Keratinocyte (primary cell): ENCODE measurements around the gene TMEM30B. TPM values are rescaled to one million over a fixed set of nuclear protein-coding genes. Genes with fewer than 3 reads are reported as not detected.

ENCODE experiments used
- DNase-seq: peaks from one replicate; pipeline ENCODE4 v3.0.0-alpha.2; 2011; ENCODE audit warnings: low read depth, missing footprints, low spot score
- FAIRE-seq: peaks from 2 replicates; lab custom pipeline; 2011; peaks lifted over from hg19 to GRCh38; lab: Jason Lieb, UNC
- H2AFZ ChIP-seq: 2 replicates; pipeline ENCODE4 v1.6.0; 2012; ENCODE audit warnings: low read length, control low read depth, inconsistent platforms; ENCODE audit not compliant: control insufficient read depth
- H3K27ac ChIP-seq: 2 replicates; pipeline ENCODE4 v1.5.1; 2011; ENCODE audit warnings: low read length; ENCODE audit not compliant: control insufficient read depth, insufficient read depth
- H3K27me3 ChIP-seq: 3 replicates; pipeline ENCODE4 v1.6.0; 2011; ENCODE audit warnings: low read length; ENCODE audit not compliant: control insufficient read depth, insufficient read depth; ENCODE audit errors: extremely low read depth
- H3K36me3 ChIP-seq, 2 experiments: 2 replicates in 1 of 2; 3 replicates in 1 of 2; pipeline ENCODE4 v1.5.1; 2011; ENCODE audit warnings: low read length in 2 of 2, mild to moderate bottlenecking in 1 of 2; ENCODE audit not compliant: control insufficient read depth in 2 of 2, insufficient read depth in 2 of 2; ENCODE audit errors: extremely low read depth in 1 of 2
- H3K4me1 ChIP-seq: 3 replicates; pipeline ENCODE4 v1.5.1; 2011; ENCODE audit warnings: low read length; ENCODE audit not compliant: control insufficient read depth, insufficient read depth; ENCODE audit errors: extremely low read depth
- H3K4me2 ChIP-seq: 3 replicates; pipeline ENCODE4 v1.6.0; 2011; ENCODE audit warnings: low read depth, low read length; ENCODE audit not compliant: control insufficient read depth, insufficient read depth; ENCODE audit errors: extremely low read depth
- H3K4me3 ChIP-seq, 3 experiments: fragments of 200-600 bp in 1 of 3; sonication (generic) in 1 of 3; 2 replicates in 2 of 3; 3 replicates in 1 of 3; pipeline ENCODE4 v1.5.1; 2011 to 2016; ENCODE audit warnings: low read length in 3 of 3, mild to moderate bottlenecking in 3 of 3, control low read depth in 2 of 3, inconsistent platforms in 1 of 3, low read depth in 1 of 3, mixed read lengths in 1 of 3, mixed run types in 1 of 3, moderate library complexity in 1 of 3; ENCODE audit not compliant: control insufficient read depth in 2 of 3, insufficient read depth in 2 of 3; ENCODE audit errors: extremely low read depth in 1 of 3
- H3K79me2 ChIP-seq: 2 replicates; pipeline ENCODE4 v1.6.0; 2012; ENCODE audit warnings: low read length; ENCODE audit not compliant: control insufficient read depth, insufficient read depth
- H3K9ac ChIP-seq: 3 replicates; pipeline ENCODE4 v1.6.0; 2011; ENCODE audit warnings: low read length; ENCODE audit not compliant: control insufficient read depth, insufficient read depth; ENCODE audit errors: extremely low read depth
- H3K9me1 ChIP-seq: 3 replicates; pipeline ENCODE4 v1.6.0; 2011; ENCODE audit warnings: low read length; ENCODE audit not compliant: control insufficient read depth, insufficient read depth; ENCODE audit errors: extremely low read depth
- H3K9me3 ChIP-seq: 2 replicates; pipeline ENCODE4 v1.5.1; 2012; ENCODE audit warnings: low read depth, low read length; ENCODE audit not compliant: control insufficient read depth
- H4K20me1 ChIP-seq: 3 replicates; pipeline ENCODE4 v1.6.0; 2011; ENCODE audit warnings: low read length; ENCODE audit not compliant: control insufficient read depth, insufficient read depth; ENCODE audit errors: extremely low read depth
- EZH2 ChIP-seq: IDR thresholded peaks from one replicate; pipeline ENCODE4 v1.6.1; 2012; ENCODE audit warnings: inconsistent platforms, mild to moderate bottlenecking, low read length, moderate library complexity
- dilution Hi-C: fragments of 300-500 bp; cut with MboI; formaldehyde crosslinking; loops from one replicate; pipeline ENCODE4 v1.7.0; 2020; ENCODE audit warnings: low sequenced_read_pairs; ENCODE audit not compliant: extremely low pct_ligation_motif_present
- polyA plus RNA-seq, 5 experiments: library from polyadenylated mRNA; depleted of rRNA in 3 of 5; stranded (reverse) in 3 of 5; stranded (forward) in 1 of 5; unstranded in 1 of 5; fragments of >200 nt; gene quantifications; 1 replicate in 1 of 5; 2 replicates in 3 of 5; 3 replicates in 1 of 5; pipeline versions ENCODE4 v1.2.1 to v1.2.3, GENCODE V29; 2011 to 2012; ENCODE audit warnings: missing spikeins in 2 of 5, low read depth in 1 of 5, low replicate concordance in 1 of 5
- TF ChIP-seq, protein P1 (sequence below), 3 experiments: IDR thresholded peaks in 1 of 3; conservative IDR thresholded peaks in 1 of 3; optimal IDR thresholded peaks in 1 of 3; 2 replicates in 2 of 3; 3 replicates in 1 of 3; pipeline versions ENCODE3 to v1.5.1; 2011; ENCODE audit warnings: low read length in 3 of 3, mild to moderate bottlenecking in 3 of 3, moderate library complexity in 2 of 3, control low read depth in 1 of 3, inconsistent platforms in 1 of 3; ENCODE audit not compliant: insufficient read depth in 2 of 3; ENCODE audit errors: extremely low read depth in 1 of 3

TMEM30B gene
- polyA plus RNA-seq, 1 donor (not counting 4 experiments of a cell fraction or from before 2014, with no cell fraction given), result 8.1 TPM

DNA sequence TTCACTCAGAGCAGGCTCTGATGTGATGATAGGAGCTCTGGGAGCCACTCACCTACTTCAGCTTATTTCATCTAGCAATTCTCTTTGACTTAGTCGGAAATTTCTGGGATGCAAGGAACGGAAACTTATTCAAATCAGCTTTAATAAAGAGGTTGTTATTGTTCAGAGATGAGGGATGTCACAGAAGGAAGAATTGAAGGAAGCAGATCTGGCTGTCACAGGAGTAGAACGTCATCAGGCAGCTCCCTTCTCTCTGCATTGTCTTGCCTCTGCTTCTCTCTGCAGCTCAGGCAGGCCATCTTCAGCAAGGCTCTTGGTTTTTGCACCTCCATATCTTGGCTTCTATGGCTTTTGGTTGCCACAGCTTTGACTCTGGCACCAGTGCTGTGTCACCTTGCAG is 7.6 kb upstream of the TMEM30B start:
- DNase-seq, result no peak
- dilution Hi-C loops, result no loop called here

DNA sequence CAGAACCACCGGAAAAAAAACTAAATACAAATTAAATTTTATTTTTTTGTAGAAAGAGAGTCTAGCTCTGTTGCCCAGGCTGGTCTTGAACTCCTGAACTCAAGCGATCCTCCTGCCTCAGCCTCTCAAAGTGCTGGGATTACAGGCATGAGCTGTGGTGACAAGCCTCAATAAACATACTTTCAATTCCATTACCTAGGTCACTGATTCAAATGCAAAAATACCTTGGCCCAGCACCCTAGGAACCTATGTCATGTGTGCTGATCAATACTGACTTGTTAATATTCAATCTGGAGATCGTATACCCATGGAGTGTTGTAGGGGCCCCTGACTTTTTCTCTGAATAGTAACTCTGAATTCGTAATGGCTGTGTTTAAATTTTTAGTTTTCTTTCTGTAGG is 7.1 kb upstream of the TMEM30B start:
- H3K27ac ChIP-seq, result no peak overlapping the region
- FAIRE-seq, result no peak
- no peaks in the 10 kb centered on the region for H3K9me3 ChIP-seq
- DNase-seq, result no peak
- H3K4me1 ChIP-seq, result peaks cover 3% of the 10 kb centered on the region
- H3K27me3 ChIP-seq, result no peaks in the 10 kb centered on the region
- H4K20me1 ChIP-seq, result no peaks in the 10 kb centered on the region
- no peak overlapping the region for H3K4me3 ChIP-seq
- TF ChIP-seq, protein P1, sequence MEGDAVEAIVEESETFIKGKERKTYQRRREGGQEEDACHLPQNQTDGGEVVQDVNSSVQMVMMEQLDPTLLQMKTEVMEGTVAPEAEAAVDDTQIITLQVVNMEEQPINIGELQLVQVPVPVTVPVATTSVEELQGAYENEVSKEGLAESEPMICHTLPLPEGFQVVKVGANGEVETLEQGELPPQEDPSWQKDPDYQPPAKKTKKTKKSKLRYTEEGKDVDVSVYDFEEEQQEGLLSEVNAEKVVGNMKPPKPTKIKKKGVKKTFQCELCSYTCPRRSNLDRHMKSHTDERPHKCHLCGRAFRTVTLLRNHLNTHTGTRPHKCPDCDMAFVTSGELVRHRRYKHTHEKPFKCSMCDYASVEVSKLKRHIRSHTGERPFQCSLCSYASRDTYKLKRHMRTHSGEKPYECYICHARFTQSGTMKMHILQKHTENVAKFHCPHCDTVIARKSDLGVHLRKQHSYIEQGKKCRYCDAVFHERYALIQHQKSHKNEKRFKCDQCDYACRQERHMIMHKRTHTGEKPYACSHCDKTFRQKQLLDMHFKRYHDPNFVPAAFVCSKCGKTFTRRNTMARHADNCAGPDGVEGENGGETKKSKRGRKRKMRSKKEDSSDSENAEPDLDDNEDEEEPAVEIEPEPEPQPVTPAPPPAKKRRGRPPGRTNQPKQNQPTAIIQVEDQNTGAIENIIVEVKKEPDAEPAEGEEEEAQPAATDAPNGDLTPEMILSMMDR (optimal IDR thresholded peaks at IDR 0.05 in 1 of 3, IDR thresholded peaks at IDR 0.05 in 1 of 3, conservative IDR thresholded peaks at IDR 0.05 in 1 of 3; ENCODE audit: extremely low read depth in 1 of 3, insufficient read depth in 2 of 3, low read length in 3 of 3), result no peak
- TF ChIP-seq EZH2, result no peak
- H3K36me3 ChIP-seq, result no peaks in the 10 kb centered on the region
- dilution Hi-C loops, result no loop called here
- no peaks in the 10 kb centered on the region for H3K9me1 ChIP-seq
- H2AFZ ChIP-seq, result no peak overlapping the region
- H3K79me2 ChIP-seq, result no peaks in the 10 kb centered on the region
- no peak overlapping the region for H3K4me2 ChIP-seq
- H3K9ac ChIP-seq, result no peak overlapping the region

More for the DNA sequence above, 7.6 kb upstream of the TMEM30B start:
- H3K27ac ChIP-seq, result no peak overlapping the region
- peaks cover 3% of the 10 kb centered on the region for H3K4me1 ChIP-seq
- H3K79me2 ChIP-seq, result no peaks in the 10 kb centered on the region
- FAIRE-seq, result no peak
- H3K9me3 ChIP-seq, result no peaks in the 10 kb centered on the region
- no peaks in the 10 kb centered on the region for H3K9me1 ChIP-seq
- no peaks in the 10 kb centered on the region for H3K27me3 ChIP-seq
- TF ChIP-seq, protein P1 (optimal IDR thresholded peaks at IDR 0.05 in 1 of 3, IDR thresholded peaks at IDR 0.05 in 1 of 3, conservative IDR thresholded peaks at IDR 0.05 in 1 of 3; ENCODE audit: extremely low read depth in 1 of 3, insufficient read depth in 2 of 3, low read length in 3 of 3), result no peak
- TF ChIP-seq EZH2, result no peak
- no peak overlapping the region for H3K4me2 ChIP-seq
- H3K4me3 ChIP-seq, result no peak overlapping the region
- no peak overlapping the region for H3K9ac ChIP-seq
- no peaks in the 10 kb centered on the region for H3K36me3 ChIP-seq
- H4K20me1 ChIP-seq, result no peaks in the 10 kb centered on the region
- H2AFZ ChIP-seq, result no peak overlapping the region
